GM12878 (cell line): ENCODE results near the gene SNAP47. TPM values are rescaled to one million over a fixed set of nuclear protein-coding genes. Genes with fewer than 3 reads are reported as not detected.

Source experiments
- ATAC-seq: fragments of 200-7000 bp; cut with Tn5 transposase; 3 replicates; pipeline ENCODE4 v1.9.1; 2020; ENCODE audit warnings: mild to moderate bottlenecking, moderate library complexity
- BruUV-seq: library from RNA; stranded (reverse); fragments of 400-500 nt; replicated peaks from 2 replicates; lab custom pipeline; 2021; lab: Mats Ljungman, UMichigan
- CTCF ChIA-PET: fragments of 300-600 bp; sonication (Branson Sonifier 250); formaldehyde crosslinking; extraction: SDS; loops from one replicate; lab custom pipeline; 2021; ENCODE audit warnings: inconsistent platforms; lab: Yijun Ruan, JAX
- POLR2A ChIA-PET: fragments of 350-600 bp; formaldehyde crosslinking; extraction: SDS; loops from one replicate; lab custom pipeline; 2021; ENCODE audit warnings: inconsistent platforms; lab: Charles Lee
- RAD21 ChIA-PET: fragments of 300-600 bp; sonication (Branson Sonifier 250); formaldehyde crosslinking; loops from one replicate; lab custom pipeline; 2023; ENCODE audit warnings: antibody characterized with exemption; ENCODE audit not compliant: unreplicated experiment; lab: Charles Lee
- SMC1A ChIA-PET: fragments of 300-600 bp; sonication (Branson Sonifier 250); formaldehyde crosslinking; loops from one replicate; lab custom pipeline; 2023; ENCODE audit not compliant: unreplicated experiment, uncharacterized antibody; lab: Charles Lee
- DNase-seq: peaks from one replicate; pipeline ENCODE4 v3.0.0-alpha.2; 2011; ENCODE audit warnings: low read depth, low spot score
- FAIRE-seq: peaks from 3 replicates; lab custom pipeline; 2011; peaks lifted over from hg19 to GRCh38; lab: Jason Lieb, UNC
- H2AFZ ChIP-seq: 2 replicates; pipeline ENCODE4 v1.6.0; 2011; ENCODE audit warnings: low read depth, low read length, control low read depth; ENCODE audit not compliant: control insufficient read depth
- H3K27ac ChIP-seq: 2 replicates; pipeline ENCODE4 v1.5.1; 2011; ENCODE audit warnings: control low read depth; ENCODE audit not compliant: control insufficient read depth, insufficient read depth
- H3K27me3 ChIP-seq, 2 experiments: replicated peaks in 1 of 2; 2 replicates each; pipeline versions ENCODE4 v1.6.0 to v1.6.1; 2011; ENCODE audit warnings: low read length in 1 of 2; ENCODE audit not compliant: control insufficient read depth in 2 of 2, insufficient read depth in 2 of 2
- H3K36me3 ChIP-seq, 2 experiments: 2 replicates each; pipeline ENCODE4 v1.5.1; 2011; ENCODE audit warnings: low read length in 1 of 2; ENCODE audit not compliant: control insufficient read depth in 2 of 2, insufficient read depth in 2 of 2
- H3K4me1 ChIP-seq: 2 replicates; pipeline ENCODE4 v1.6.1; 2011; ENCODE audit warnings: mild to moderate bottlenecking, low read length, moderate library complexity, mixed read lengths; ENCODE audit not compliant: control insufficient read depth, insufficient read depth
- H3K4me2 ChIP-seq: 2 replicates; pipeline ENCODE4 v1.6.0; 2011; ENCODE audit warnings: control low read depth; ENCODE audit not compliant: control insufficient read depth, insufficient read depth
- H3K4me3 ChIP-seq: fragments of 200-600 bp; sonication (generic); 2 replicates; pipeline ENCODE4 v1.5.1; 2016
- H3K79me2 ChIP-seq: 2 replicates; pipeline ENCODE4 v1.6.0; 2011; ENCODE audit warnings: low read length; ENCODE audit not compliant: control insufficient read depth, insufficient read depth
- H3K9ac ChIP-seq: 2 replicates; pipeline ENCODE4 v1.8.0; 2011; ENCODE audit warnings: low read length, control low read depth, mixed read lengths; ENCODE audit not compliant: control insufficient read depth, insufficient read depth
- H3K9me3 ChIP-seq: replicated peaks from 3 replicates; pipeline ENCODE4 v1.5.1; 2011; ENCODE audit warnings: mild to moderate bottlenecking, low read length; ENCODE audit not compliant: control insufficient read depth, insufficient read depth
- H4K20me1 ChIP-seq: 2 replicates; pipeline ENCODE4 v1.6.0; 2011; ENCODE audit not compliant: control insufficient read depth, insufficient read depth
- CHD4 ChIP-seq: fragments of 200-600 bp; sonication (generic); IDR thresholded peaks from 2 replicates; pipeline ENCODE4 v1.6.1; 2016; ENCODE audit warnings: mild to moderate bottlenecking
- E2F8 ChIP-seq: fragments of 450-650 bp; IDR thresholded peaks from 2 replicates; pipeline ENCODE4 v1.6.1; 2018; ENCODE audit warnings: mild to moderate bottlenecking, low read depth, moderate library complexity; ENCODE audit not compliant: partially characterized antibody
- HDGF ChIP-seq: fragments of 450-650 bp; IDR thresholded peaks from 2 replicates; pipeline ENCODE4 v1.6.1; 2016; ENCODE audit warnings: antibody characterized with exemption
- LARP7 ChIP-seq: fragments of 450-650 bp; IDR thresholded peaks from 2 replicates; pipeline ENCODE4 v1.6.1; 2017; ENCODE audit warnings: mild to moderate bottlenecking
- MLLT1 ChIP-seq: fragments of 450-650 bp; IDR thresholded peaks from 2 replicates; pipeline ENCODE4 v1.6.1; 2016; ENCODE audit warnings: mild to moderate bottlenecking
- POLR2A ChIP-seq: IDR thresholded peaks from 2 replicates; pipeline ENCODE4 v1.6.1; 2011; ENCODE audit warnings: low read depth, mild to moderate bottlenecking, low read length
- PRDM15 ChIP-seq: fragments of 450-650 bp; formaldehyde crosslinking; IDR thresholded peaks from 2 replicates; pipeline ENCODE4 v1.4.0; 2020; ENCODE audit warnings: mild to moderate bottlenecking, moderate library complexity
- RBBP5 ChIP-seq: fragments of 200-600 bp; sonication (generic); conservative IDR thresholded peaks from 2 replicates; pipeline ENCODE4 v1.6.1; 2016
- SIN3A ChIP-seq: IDR thresholded peaks from 2 replicates; pipeline ENCODE4 v1.6.1; 2012; ENCODE audit warnings: low read depth, low read length, improper control_type of control experiment
- SMAD5 ChIP-seq: IDR thresholded peaks from 2 replicates; pipeline ENCODE4 v1.6.1; 2016; ENCODE audit warnings: antibody characterized with exemption, low read depth
- TCF12 ChIP-seq: IDR thresholded peaks from 2 replicates; pipeline ENCODE4 v1.6.1; 2011; ENCODE audit warnings: low read depth, mild to moderate bottlenecking, low read length
- WGBS: methylation state at CpG from one replicate; pipeline ENCODE4 v1.1.6; 2016; ENCODE audit warnings: low lambda C conversion rate; ENCODE audit not compliant: insufficient replicate concordance, insufficient coverage; ENCODE audit errors: missing lambda C conversion rate; 5-methylcytosine and 5-hydroxymethylcytosine counted together
- in situ Hi-C: fragments of 300-500 bp; cut with MboI; formaldehyde crosslinking; loops from 9 replicates; pipeline ENCODE4 v1.14.3; 2018; ENCODE audit warnings: mixed read lengths
- intact Hi-C: fragments of 100-400 bp; cut with micrococcal nuclease; formaldehyde crosslinking; loops from one replicate; pipeline ENCODE4 v1.14.2; 2022; ENCODE audit not compliant: unreplicated experiment
- polyA plus RNA-seq, 11 experiments: library from polyadenylated mRNA; depleted of rRNA in 4 of 11; unstranded in 6 of 11; stranded (reverse) in 5 of 11; fragments of >200 nt; fragmentation: Nextera tagmentation in 4 of 11; fragmentation: Illumina TruSeq in 1 of 11; extraction: Ambion mirVana in 4 of 11; extraction: Trizol in 1 of 11; gene quantifications; 1 replicate in 1 of 11; 2 replicates in 10 of 11; pipeline versions ENCODE4 v1.2.1 to v1.2.3, GENCODE V29; 2011 to 2016; ENCODE audit warnings: inconsistent platforms in 2 of 11, missing spikeins in 2 of 11, low read depth in 1 of 11
- total RNA-seq, 4 experiments: library from RNA; depleted of rRNA in 3 of 4; stranded (reverse); fragments of >200 nt in 3 of 4; fragmentation: Illumina TruSeq in 1 of 4; extraction: Trizol in 1 of 4; gene quantifications; 2 replicates each; pipeline versions ENCODE4 v1.2.1 to v1.2.3, GENCODE V29; 2013 to 2021
- TF ChIP-seq, protein P1 (sequence below): fragments of 150-350 bp; IDR thresholded peaks from 2 replicates; pipeline ENCODE4 v1.6.1; 2014; ENCODE audit warnings: mild to moderate bottlenecking, low read depth, low read length

SNAP47 gene
- total and polyA plus RNA-seq, 10 of the 15 experiments (the other 5 are each of a cell fraction or from before 2014, with no cell fraction given) = 1.3 to 39.6 (median 25.2) TPM

- TF ChIP-seq PRDM15 (CRISPR knock-in tag) (no peak), POLR2A (no peak), RBBP5 (no peak), HDGF (no peak)
- TF ChIP-seq, protein P1, sequence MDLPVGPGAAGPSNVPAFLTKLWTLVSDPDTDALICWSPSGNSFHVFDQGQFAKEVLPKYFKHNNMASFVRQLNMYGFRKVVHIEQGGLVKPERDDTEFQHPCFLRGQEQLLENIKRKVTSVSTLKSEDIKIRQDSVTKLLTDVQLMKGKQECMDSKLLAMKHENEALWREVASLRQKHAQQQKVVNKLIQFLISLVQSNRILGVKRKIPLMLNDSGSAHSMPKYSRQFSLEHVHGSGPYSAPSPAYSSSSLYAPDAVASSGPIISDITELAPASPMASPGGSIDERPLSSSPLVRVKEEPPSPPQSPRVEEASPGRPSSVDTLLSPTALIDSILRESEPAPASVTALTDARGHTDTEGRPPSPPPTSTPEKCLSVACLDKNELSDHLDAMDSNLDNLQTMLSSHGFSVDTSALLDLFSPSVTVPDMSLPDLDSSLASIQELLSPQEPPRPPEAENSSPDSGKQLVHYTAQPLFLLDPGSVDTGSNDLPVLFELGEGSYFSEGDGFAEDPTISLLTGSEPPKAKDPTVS = no peak
These were observed 11.8 kb upstream of the SNAP47 start (continued) for GRCh38 chr1:227723474-227723873.

GRCh38 chr1:227725046-227725445 lies 10.2 kb upstream of the SNAP47 start:
- SMC1A ChIA-PET = no interaction called here
- H3K36me3 ChIP-seq = no peaks in the 10 kb centered on the region
- DNase-seq = no peak
- no peak for FAIRE-seq
- H2AFZ ChIP-seq = no peak overlapping the region
- intact Hi-C loops (loop anchor here (5.0 to 10.0 kb wide), 2 partner anchors 163 to 240 kb away; partner anchors contain the start of gene ZNF678), in situ Hi-C loops (no loop called here)
- no peak overlapping the region for H3K4me3 ChIP-seq
- H3K4me2 ChIP-seq = no peak overlapping the region
- no peak overlapping the region for H3K9ac ChIP-seq
- POLR2A ChIA-PET = no interaction called here
- H3K4me1 ChIP-seq = peaks cover 14% of the 10 kb centered on the region
- CTCF ChIA-PET = no interaction called here
- peaks cover 8% of the 10 kb centered on the region; the same call in 2 of the 3 replicates for H3K9me3 ChIP-seq
- H3K79me2 ChIP-seq = no peaks in the 10 kb centered on the region
- H4K20me1 ChIP-seq = no peaks in the 10 kb centered on the region
- ATAC-seq = no peak
- RAD21 ChIA-PET = no interaction called here
- no peak overlapping the region for H3K27ac ChIP-seq
- WGBS = 17% methylated on average over 2 of the region's 2 CpGs
- no TSS peak for BruUV-seq
- H3K27me3 ChIP-seq = no peaks in the 10 kb centered on the region
- no peak for TF ChIP-seq SMAD5
- no peak for TF ChIP-seq SIN3A
- TF ChIP-seq TCF12 = no peak
- no peak for TF ChIP-seq MLLT1
- no peak for TF ChIP-seq CHD4
- TF ChIP-seq E2F8 = no peak
- no peak for TF ChIP-seq LARP7
